ENCODE data around the gene MCTP1. TPM values are rescaled to one million over a fixed set of nuclear protein-coding genes. Genes with fewer than 3 reads are reported as not detected.

MCTP1 gene
- total RNA-seq, 1 donor, result 5.8 TPM

DNA sequence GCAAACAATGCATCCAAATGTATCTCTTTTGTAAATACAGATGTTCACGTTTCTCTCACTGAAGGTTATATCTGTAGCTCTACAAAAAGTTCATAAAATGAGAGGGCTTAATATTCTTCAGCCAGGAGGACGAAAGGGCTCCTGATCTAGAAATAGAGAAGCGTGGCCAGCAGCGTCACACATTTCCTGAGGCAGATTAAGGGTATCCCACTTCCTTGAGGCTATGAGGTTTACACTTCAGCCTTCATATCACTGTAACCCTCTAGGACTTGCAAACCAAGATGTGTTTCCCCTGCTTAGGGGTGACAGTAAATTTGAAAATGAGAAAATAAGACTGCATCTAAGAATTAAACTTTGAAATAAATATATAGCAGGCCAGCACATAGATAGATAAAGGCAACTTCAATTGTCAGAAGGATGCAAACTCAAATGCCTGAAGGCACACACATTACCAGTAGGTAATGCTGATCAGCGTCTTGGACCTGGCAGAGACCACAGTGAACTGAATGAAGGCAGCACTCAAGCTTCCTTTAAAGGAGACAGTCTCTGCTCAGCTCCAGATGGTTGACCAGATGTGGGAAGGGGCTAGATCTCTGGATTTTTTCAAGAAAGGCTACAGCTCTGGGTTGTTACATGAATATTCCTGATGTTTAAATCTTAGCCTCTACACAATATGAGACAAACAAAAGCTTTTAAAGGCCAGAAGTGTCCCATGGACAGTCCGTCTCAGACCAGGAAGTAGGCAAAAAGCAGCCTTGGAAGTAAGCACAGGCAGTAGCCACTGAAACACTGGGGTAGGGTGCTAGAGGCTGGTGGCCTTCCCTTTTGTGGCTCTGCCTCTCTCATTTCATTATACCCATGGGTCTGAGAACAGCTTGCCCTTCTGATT lies 197.7 kb downstream of the MCTP1 start:
- Histone ChIP-seq H3K4me1 (ENCODE audit: insufficient read depth, low read length) (peaks cover 2% of the 10 kb centered on the region), H3K4me2 (ENCODE audit: insufficient read depth, low read length) (no peak overlapping the region), H4K20me1 (ENCODE audit: insufficient read depth, low read length) (no peaks in the 10 kb centered on the region), H3K27me3 (ENCODE audit: insufficient read depth, low read length) (no peaks in the 10 kb centered on the region), H3K79me2 (ENCODE audit: insufficient read depth, low read length) (no peaks in the 10 kb centered on the region), H3K9me3 (ENCODE audit: low read depth, low read length) (no peaks in the 10 kb centered on the region), H3K4me3 (ENCODE audit: insufficient read depth, low read length) (no peak overlapping the region), H3K36me3 (ENCODE audit: insufficient read depth, low read length) (no peaks in the 10 kb centered on the region), H2AFZ (ENCODE audit: low read length) (peak overlapping the region; percentile 7), H3K27ac (ENCODE audit: low read depth, low read length) (no peak overlapping the region)
- TF ChIP-seq, protein P1, sequence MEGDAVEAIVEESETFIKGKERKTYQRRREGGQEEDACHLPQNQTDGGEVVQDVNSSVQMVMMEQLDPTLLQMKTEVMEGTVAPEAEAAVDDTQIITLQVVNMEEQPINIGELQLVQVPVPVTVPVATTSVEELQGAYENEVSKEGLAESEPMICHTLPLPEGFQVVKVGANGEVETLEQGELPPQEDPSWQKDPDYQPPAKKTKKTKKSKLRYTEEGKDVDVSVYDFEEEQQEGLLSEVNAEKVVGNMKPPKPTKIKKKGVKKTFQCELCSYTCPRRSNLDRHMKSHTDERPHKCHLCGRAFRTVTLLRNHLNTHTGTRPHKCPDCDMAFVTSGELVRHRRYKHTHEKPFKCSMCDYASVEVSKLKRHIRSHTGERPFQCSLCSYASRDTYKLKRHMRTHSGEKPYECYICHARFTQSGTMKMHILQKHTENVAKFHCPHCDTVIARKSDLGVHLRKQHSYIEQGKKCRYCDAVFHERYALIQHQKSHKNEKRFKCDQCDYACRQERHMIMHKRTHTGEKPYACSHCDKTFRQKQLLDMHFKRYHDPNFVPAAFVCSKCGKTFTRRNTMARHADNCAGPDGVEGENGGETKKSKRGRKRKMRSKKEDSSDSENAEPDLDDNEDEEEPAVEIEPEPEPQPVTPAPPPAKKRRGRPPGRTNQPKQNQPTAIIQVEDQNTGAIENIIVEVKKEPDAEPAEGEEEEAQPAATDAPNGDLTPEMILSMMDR (IDR thresholded peaks at IDR 0.05; ENCODE audit: extremely low read depth, low read depth, low read length), result no peak
- DNase-seq (ENCODE audit: insufficient read length, low spot score, missing footprints), result no peak

DNA sequence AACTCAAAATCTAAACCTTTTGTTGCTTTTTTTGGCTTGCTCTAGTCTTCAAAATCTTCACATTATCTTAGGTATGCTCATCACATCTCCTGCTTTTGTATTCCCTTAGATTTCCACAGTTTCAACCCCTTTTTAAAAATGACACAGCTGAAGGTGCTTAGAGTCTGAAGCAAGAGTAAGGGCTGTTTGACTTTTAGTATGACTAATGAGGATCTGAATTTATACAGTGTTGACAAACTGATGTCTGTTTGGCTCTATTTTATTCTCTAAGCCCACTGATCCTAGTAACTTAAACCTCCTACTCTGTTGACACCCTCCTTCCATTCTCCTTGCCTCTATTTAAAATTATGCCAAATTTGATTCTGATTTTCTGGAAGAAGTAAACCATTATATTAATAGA lies 200.1 kb downstream of the MCTP1 start:
- peaks cover 5% of the 10 kb centered on the region for H3K79me2 ChIP-seq (ENCODE audit: insufficient read depth, low read length)

DNA sequence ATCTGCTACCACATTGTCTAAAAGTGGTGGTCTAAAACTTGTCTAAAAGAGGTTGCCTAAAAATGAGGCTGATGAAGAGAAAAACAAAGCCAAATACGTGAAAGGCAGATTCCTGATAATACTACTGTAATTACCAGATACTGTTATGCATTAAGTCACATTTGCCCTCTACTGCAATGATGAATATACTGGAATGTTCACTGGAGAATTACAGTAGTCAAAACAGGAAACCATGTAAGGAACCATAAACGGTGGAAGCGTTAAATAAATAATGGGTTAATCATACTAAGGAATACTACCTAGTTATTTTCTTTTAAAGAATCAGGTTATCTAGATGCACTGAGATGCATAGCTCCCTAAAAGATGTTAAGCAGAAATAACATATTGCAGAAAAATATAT lies 201.3 kb downstream of the MCTP1 start:
- Histone ChIP-seq H2AFZ (ENCODE audit: low read length) (no peak overlapping the region), H3K4me1 (ENCODE audit: insufficient read depth, low read length) (peaks cover 8% of the 10 kb centered on the region), H3K27ac (ENCODE audit: low read depth, low read length) (no peak overlapping the region), H3K27me3 (ENCODE audit: insufficient read depth, low read length) (no peaks in the 10 kb centered on the region), H3K4me2 (ENCODE audit: insufficient read depth, low read length) (no peak overlapping the region), H3K4me3 (ENCODE audit: insufficient read depth, low read length) (no peak overlapping the region), H3K79me2 (ENCODE audit: insufficient read depth, low read length) (peaks cover 10% of the 10 kb centered on the region), H3K9me3 (ENCODE audit: low read depth, low read length) (no peaks in the 10 kb centered on the region), H3K36me3 (ENCODE audit: insufficient read depth, low read length) (no peaks in the 10 kb centered on the region), H4K20me1 (ENCODE audit: insufficient read depth, low read length) (no peaks in the 10 kb centered on the region)
- TF ChIP-seq, protein P1 (IDR thresholded peaks at IDR 0.05; ENCODE audit: extremely low read depth, low read depth, low read length), result no peak
- DNase-seq (ENCODE audit: insufficient read length, low spot score, missing footprints), result no peak

More for the DNA sequence above, 200.1 kb downstream of the MCTP1 start:
- no peak overlapping the region for H3K4me3 ChIP-seq (ENCODE audit: insufficient read depth, low read length)
- H2AFZ ChIP-seq (ENCODE audit: low read length), result no peak overlapping the region
- TF ChIP-seq, protein P1 (IDR thresholded peaks at IDR 0.05; ENCODE audit: extremely low read depth, low read depth, low read length), result no peak
- H3K4me1 ChIP-seq (ENCODE audit: insufficient read depth, low read length), result peaks cover 8% of the 10 kb centered on the region
- H3K36me3 ChIP-seq (ENCODE audit: insufficient read depth, low read length), result no peaks in the 10 kb centered on the region
- no peaks in the 10 kb centered on the region for H3K27me3 ChIP-seq (ENCODE audit: insufficient read depth, low read length)
- no peak for DNase-seq (ENCODE audit: insufficient read length, low spot score, missing footprints)
- no peaks in the 10 kb centered on the region for H4K20me1 ChIP-seq (ENCODE audit: insufficient read depth, low read length)
- H3K4me2 ChIP-seq (ENCODE audit: insufficient read depth, low read length), result no peak overlapping the region
- H3K9me3 ChIP-seq (ENCODE audit: low read depth, low read length), result no peaks in the 10 kb centered on the region
- H3K27ac ChIP-seq (ENCODE audit: low read depth, low read length), result no peak overlapping the region

DNA sequence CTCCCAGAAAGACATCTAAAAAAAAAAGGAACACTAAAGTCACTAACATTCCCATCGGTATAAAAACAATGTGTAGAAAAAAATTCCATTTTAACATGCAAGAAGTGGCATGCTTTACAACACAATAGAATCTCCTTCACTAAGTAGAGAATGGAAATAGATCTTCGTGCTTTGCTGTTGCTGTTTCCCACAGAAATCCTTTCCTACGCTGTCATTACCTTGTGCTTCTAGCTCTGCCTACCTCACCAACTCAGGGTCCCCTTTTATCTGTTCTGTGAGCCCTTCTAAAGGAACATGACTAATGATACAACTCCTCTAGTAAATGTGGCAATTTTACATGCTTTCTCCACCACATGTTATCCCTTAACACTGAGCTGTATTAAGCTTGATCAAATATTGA lies 202.9 kb downstream of the MCTP1 start:
- DNase-seq (ENCODE audit: insufficient read length, low spot score, missing footprints), result no peak
- Histone ChIP-seq H4K20me1 (ENCODE audit: insufficient read depth, low read length) (no peaks in the 10 kb centered on the region), H3K27me3 (ENCODE audit: insufficient read depth, low read length) (no peaks in the 10 kb centered on the region), H3K4me3 (ENCODE audit: insufficient read depth, low read length) (peak overlapping the region; percentile 68), H3K27ac (ENCODE audit: low read depth, low read length) (peak overlapping the region; percentile 79), H3K79me2 (ENCODE audit: insufficient read depth, low read length) (peaks cover 19% of the 10 kb centered on the region), H3K4me1 (ENCODE audit: insufficient read depth, low read length) (peaks cover 8% of the 10 kb centered on the region), H3K9me3 (ENCODE audit: low read depth, low read length) (no peaks in the 10 kb centered on the region), H3K4me2 (ENCODE audit: insufficient read depth, low read length) (peak overlapping the region; percentile 75), H2AFZ (ENCODE audit: low read length) (no peak overlapping the region), H3K36me3 (ENCODE audit: insufficient read depth, low read length) (no peaks in the 10 kb centered on the region)
- TF ChIP-seq, protein P1 (IDR thresholded peaks at IDR 0.05; ENCODE audit: extremely low read depth, low read depth, low read length), result no peak

Measured in osteoblast (primary cell).